Spleen (tissue), 11 donors: ENCODE results near the gene SMAD3. TPM values are rescaled to one million over a fixed set of nuclear protein-coding genes. Genes with fewer than 3 reads are reported as not detected.
A peak's percentile ranks its signal among the peaks of the same experiment; 100 is the strongest.

ENCODE experiments used
- DNase-seq: peaks from one replicate; pipeline ENCODE4 v3.0.0-alpha.2; 2020
- H3K27ac ChIP-seq, 8 donors: fragments of 200-600 bp; sonication (generic) in 7 of 8; 1 replicate in 4 of 8; 2 replicates in 4 of 8; pipeline versions ENCODE4 v1.5.0 to v1.8.0; 2016 to 2021; ENCODE audit warnings: inconsistent platforms in 4 of 8, mild to moderate bottlenecking in 4 of 8, moderate library complexity in 1 of 8
- H3K27me3 ChIP-seq, 7 donors: fragments of 200-600 bp; sonication (generic) in 6 of 7; replicated peaks in 1 of 7; 1 replicate in 4 of 7; 2 replicates in 3 of 7; pipeline versions ENCODE4 v1.5.0 to v1.8.0; 2016 to 2021; ENCODE audit warnings: inconsistent platforms in 3 of 7, mild to moderate bottlenecking in 1 of 7
- H3K36me3 ChIP-seq, 6 donors: fragments of 200-600 bp; sonication (generic) in 5 of 6; 1 replicate in 4 of 6; 2 replicates in 2 of 6; pipeline versions ENCODE4 v1.5.0 to v1.8.0; 2016 to 2021; ENCODE audit warnings: inconsistent platforms in 2 of 6
- H3K4me1 ChIP-seq, 6 donors: fragments of 200-600 bp; sonication (generic) in 5 of 6; 1 replicate in 3 of 6; 2 replicates in 3 of 6; pipeline versions ENCODE4 v1.5.0 to v1.8.0; 2016 to 2021; ENCODE audit warnings: inconsistent platforms in 3 of 6
- H3K4me3 ChIP-seq, 8 donors: fragments of 200-600 bp; sonication (generic) in 7 of 8; 1 replicate in 4 of 8; 2 replicates in 4 of 8; pipeline versions ENCODE4 v1.5.0 to v1.8.0; 2016 to 2021; ENCODE audit warnings: inconsistent platforms in 4 of 8, mild to moderate bottlenecking in 4 of 8, moderate library complexity in 2 of 8
- H3K9me3 ChIP-seq, 8 donors: fragments of 200-600 bp; sonication (generic) in 7 of 8; 1 replicate in 4 of 8; 2 replicates in 4 of 8; pipeline versions ENCODE4 v1.5.0 to v1.8.0; 2016 to 2021; ENCODE audit warnings: inconsistent platforms in 4 of 8
- CTCF ChIP-seq, 11 experiments: fragments of 200-600 bp in 7 of 11; fragments of 450-650 bp in 4 of 11; sonication (generic) in 4 of 11; IDR thresholded peaks in 8 of 11; conservative IDR thresholded peaks in 3 of 11; 1 replicate in 7 of 11; 2 replicates in 4 of 11; pipeline versions ENCODE4 v1.4.0 to v1.8.0; 2016 to 2021; ENCODE audit warnings: antibody characterized with exemption in 11 of 11, inconsistent platforms in 4 of 11, mild to moderate bottlenecking in 1 of 11
- POLR2A ChIP-seq, 3 donors: fragments of 450-650 bp; IDR thresholded peaks; one replicate each; pipeline ENCODE4 v1.5.1; 2017; ENCODE audit warnings: antibody characterized with exemption in 3 of 3, mild to moderate bottlenecking in 1 of 3
- POLR2AphosphoS5 ChIP-seq, 3 donors: sonication (generic); formaldehyde crosslinking; IDR thresholded peaks; one replicate each; pipeline ENCODE4 v1.5.1; 2017; ENCODE audit warnings: antibody characterized with exemption in 3 of 3
- WGBS, 5 donors: extraction: QIAGEN DNeasy Blood & Tissue Kit in 3 of 5; methylation state at CpG; one replicate each; pipeline versions ENCODE4 v1.1.5 to v1.1.7; 2013 to 2018; 5-methylcytosine and 5-hydroxymethylcytosine counted together
- intact Hi-C: fragments of 100-400 bp; cut with DNase I; formaldehyde crosslinking; loops from one replicate; pipeline ENCODE4 v1.15.0; 2023; ENCODE audit warnings: low total_unique reads
- polyA plus RNA-seq, 3 donors: library from polyadenylated mRNA; stranded (reverse); fragments of 200-250 nt; gene quantifications; one replicate each; pipeline ENCODE4 v1.2.1, GENCODE V29; 2013
- total RNA-seq, 7 donors: library from RNA; depleted of rRNA in 3 of 7; stranded (reverse); fragments of >200 nt in 3 of 7; fragmentation: NEBNext Ultra II Directional in 4 of 7; extraction: Animal tissue kit (Norgen Biotek cat#: 25700) in 4 of 7; gene quantifications; one replicate each; pipeline versions ENCODE4 v1.1.0 to v1.2.1, GENCODE V29; 2016 to 2021
- donor health status: healthy with polysubstance abuse.
- donor health status: DM: no; HTN: no; CAD: no; lungs with moderate emphysema.
- donor health status: DM: no; HTN: no; CAD: no.
- donor health status: Bipolar disorder and iron deficiency.
- donor health status: healthy.
- donor health status: DM: no; HTN: no; CAD: no.
- donor health status: DM: yes; HTN: yes; CAD: no.

SMAD3 gene
- total and polyA plus RNA-seq, 10 donors = 8.3 to 78.4 (median 33.7) TPM

GRCh38 chr15:67095912-67096311, 30.5 kb downstream of the SMAD3 start:
- Histone ChIP-seq H3K9me3 (no peaks in the 10 kb centered on the region), H3K4me1 (peaks cover 56 to 100% (median 96%) of the 10 kb centered on the region in 6 donors), H3K27me3 (no peaks in the 10 kb centered on the region), H3K4me3 (no peak overlapping the region), H3K27ac (peak overlapping the region in 1 of 8 donors; percentile 88), H3K36me3 (peaks cover 0 to 22% (median 3%) of the 10 kb centered on the region in 6 donors)
- 72 to 85% (median 78%) methylated on average over 7 of the region's 7 CpGs for WGBS, 5 donors
- no peak for DNase-seq
- TF ChIP-seq CTCF (IDR thresholded peaks at IDR 0.05 in 8 of 11, conservative IDR thresholded peaks at IDR 0.05 in 3 of 11) (no peak), POLR2AphosphoS5 (IDR thresholded peaks at IDR 0.05) (no peak), POLR2A (IDR thresholded peaks at IDR 0.05) (no peak)
- intact Hi-C loops = no loop called here

- intact Hi-C loops = no loop called here
- 52 to 89% (median 83%) methylated on average over 2 of the region's 2 CpGs for WGBS, 5 donors
- peak overlapping the region in 4 of 8 donors; percentile 80 to 88 (median 82) for H3K27ac ChIP-seq
Measured at GRCh38 chr15:67096546-67097294, 31.3 kb downstream of the SMAD3 start.

DNA sequence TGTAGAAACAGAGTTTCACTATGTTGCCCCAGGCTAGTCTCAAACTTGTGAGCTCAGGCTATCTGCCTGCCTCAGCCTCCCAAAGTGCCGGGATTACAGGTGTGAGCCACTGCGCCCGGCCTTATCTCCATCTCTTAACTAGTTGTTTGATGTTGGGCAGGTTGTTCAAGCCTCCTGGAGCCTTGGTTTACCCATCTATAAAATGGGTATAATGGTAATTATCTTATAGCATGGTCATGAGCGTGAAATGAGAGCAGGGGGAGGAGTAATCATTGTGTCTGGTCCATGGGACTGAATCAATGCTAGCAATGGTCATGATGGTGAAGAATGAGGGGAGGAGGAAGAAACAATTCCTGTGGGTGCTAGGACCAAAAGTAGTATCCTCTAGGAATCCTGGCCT, 32.0 kb downstream of the SMAD3 start:
- Histone ChIP-seq H3K27me3 (no peaks in the 10 kb centered on the region), H3K36me3 (peaks cover 0 to 22% (median 3%) of the 10 kb centered on the region in 6 donors), H3K27ac (peak overlapping the region in 5 of 8 donors; percentile 52 to 88 (median 81)), H3K4me3 (peak overlapping the region in 1 of 8 donors; percentile 41), H3K9me3 (no peaks in the 10 kb centered on the region), H3K4me1 (peaks cover 48 to 100% (median 96%) of the 10 kb centered on the region in 6 donors)
- DNase-seq = no peak
- intact Hi-C loops = no loop called here
- 96 to 100% (median 97%) methylated on average over 4 of the region's 4 CpGs for WGBS, 5 donors
- TF ChIP-seq CTCF (IDR thresholded peaks at IDR 0.05 in 8 of 11, conservative IDR thresholded peaks at IDR 0.05 in 3 of 11) = no peak
- TF ChIP-seq POLR2AphosphoS5 (IDR thresholded peaks at IDR 0.05) = no peak
- TF ChIP-seq POLR2A (IDR thresholded peaks at IDR 0.05) = no peak

More at GRCh38 chr15:67096546-67097294, 31.3 kb downstream of the SMAD3 start:
- Histone ChIP-seq H3K36me3 (peaks cover 0 to 22% (median 3%) of the 10 kb centered on the region in 6 donors), H3K4me3 (no peak overlapping the region), H3K9me3 (no peaks in the 10 kb centered on the region), H3K4me1 (peaks cover 51 to 100% (median 96%) of the 10 kb centered on the region in 6 donors), H3K27me3 (no peaks in the 10 kb centered on the region)
- TF ChIP-seq POLR2AphosphoS5 (IDR thresholded peaks at IDR 0.05) (no peak), CTCF (IDR thresholded peaks at IDR 0.05 in 8 of 11, conservative IDR thresholded peaks at IDR 0.05 in 3 of 11) (no peak), POLR2A (IDR thresholded peaks at IDR 0.05) (no peak)
- DNase-seq = no peak
